Adrenal gland (tissue), 12 donors: ENCODE data around the gene KCNMB1. TPM values are rescaled to one million over a fixed set of nuclear protein-coding genes. Genes with fewer than 3 reads are reported as not detected.

ENCODE experiments used
- DNase-seq, 7 donors: peaks; one replicate each; pipeline ENCODE4 v3.0.0-alpha.2; 2019 to 2020
- H3K27ac ChIP-seq, 5 donors: fragments of 200-600 bp; sonication (generic) in 4 of 5; 1 replicate in 3 of 5; 2 replicates in 2 of 5; pipeline versions ENCODE4 v1.5.1 to v1.8.0; 2016 to 2020; ENCODE audit warnings: mild to moderate bottlenecking in 1 of 5
- H3K27me3 ChIP-seq: fragments of 200-600 bp; 2 replicates; pipeline ENCODE4 v1.8.0; 2021
- H3K36me3 ChIP-seq, 2 donors: fragments of 200-600 bp; replicated peaks in 1 of 2; 1 replicate in 1 of 2; 2 replicates in 1 of 2; pipeline versions ENCODE4 v1.5.1 to v1.8.0; 2018 to 2022
- H3K4me1 ChIP-seq, 2 donors: fragments of 200-600 bp; replicated peaks in 1 of 2; 1 replicate in 1 of 2; 2 replicates in 1 of 2; pipeline versions ENCODE4 v1.5.1 to v1.8.0; 2018 to 2021
- H3K4me3 ChIP-seq, 4 donors: fragments of 200-600 bp; sonication (generic) in 3 of 4; one replicate each; pipeline ENCODE4 v1.5.1; 2016 to 2018
- H3K9me3 ChIP-seq, 3 donors: fragments of 200-600 bp; sonication (generic) in 1 of 3; replicated peaks in 1 of 3; 1 replicate in 2 of 3; 2 replicates in 1 of 3; pipeline versions ENCODE4 v1.5.1 to v1.8.0; 2016 to 2021
- CTCF ChIP-seq, 6 experiments: fragments of 450-650 bp in 4 of 6; fragments of 200-600 bp in 2 of 6; sonication (generic) in 1 of 6; IDR thresholded peaks; 1 replicate in 5 of 6; 2 replicates in 1 of 6; pipeline versions ENCODE4 v1.5.1 to v1.8.0; 2016 to 2021; ENCODE audit warnings: antibody characterized with exemption in 6 of 6, mild to moderate bottlenecking in 2 of 6, moderate library complexity in 1 of 6
- POLR2A ChIP-seq, 2 donors: fragments of 450-650 bp; IDR thresholded peaks; one replicate each; pipeline ENCODE4 v1.6.1; 2017; ENCODE audit warnings: antibody characterized with exemption in 2 of 2, mild to moderate bottlenecking in 2 of 2, moderate library complexity in 1 of 2
- WGBS, 4 donors: extraction: QIAGEN DNeasy Blood & Tissue Kit in 2 of 4; methylation state at CpG; one replicate each; pipeline versions ENCODE4 v1.1.5 to v1.1.7; 2013 to 2017; 5-methylcytosine and 5-hydroxymethylcytosine counted together
- intact Hi-C, 2 donors: fragments of 100-400 bp; cut with DNase I; formaldehyde crosslinking; loops; one replicate each; pipeline versions ENCODE4 v1.14.1 to v1.15.0; 2022 to 2023
- polyA plus RNA-seq, 3 donors: library from polyadenylated mRNA; stranded (reverse); fragments of 200-250 nt in 2 of 3; fragments of 350-450 nt in 1 of 3; fragmentation: Illumina TruSeq in 1 of 3; extraction: RNeasy Lipid Tissue Mini Kit (QIAGEN cat#74804) in 1 of 3; gene quantifications; one replicate each; pipeline ENCODE4 v1.2.3, GENCODE V29; 2013 to 2014
- total RNA-seq, 9 donors: library from RNA; depleted of rRNA in 4 of 9; stranded (reverse); fragments of >200 nt in 4 of 9; fragments of 120-200 nt in 1 of 9; fragmentation: NEBNext Ultra II Directional in 1 of 9; extraction: Animal tissue kit (Norgen Biotek cat#: 25700) in 1 of 9; gene quantifications; one replicate each; pipeline versions ENCODE4 v1.1.0 to v1.2.4, GENCODE V29; 2013 to 2023
- donor health status: healthy with polysubstance abuse.
- donor health status: Bipolar disorder and iron deficiency.
- donor health status: DM: yes; HTN: yes; CAD: no.
- donor health status: DM: no; HTN: no; CAD: no.
- donor health status: DM: no; HTN: no; CAD: no.
- donor health status: DM: yes; HTN: yes; CAD: no.

Gene KCNMB1
- total and polyA plus RNA-seq, 12 donors, result 0.11 to 3.2 (median 0.89) TPM

DNA sequence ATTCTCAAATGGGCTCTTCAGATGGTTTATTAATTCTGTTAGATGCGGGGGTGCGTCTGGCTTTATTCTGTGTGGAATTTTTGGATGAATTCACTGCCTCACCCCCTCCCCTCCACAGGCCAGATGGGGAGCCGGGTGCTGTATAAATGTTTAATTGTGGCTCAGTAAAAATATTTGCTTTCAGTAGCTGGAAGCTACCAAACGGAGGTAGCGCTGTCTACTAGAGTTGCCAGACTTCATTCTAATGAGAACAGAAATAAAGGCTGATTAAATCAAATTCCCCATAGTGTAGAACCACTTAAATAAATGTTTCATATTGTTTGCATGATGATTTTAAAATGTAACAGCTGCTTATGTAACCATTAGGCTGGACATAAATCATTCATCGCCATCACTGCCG is 34.5 kb upstream of the KCNMB1 start:
- TF ChIP-seq POLR2A (IDR thresholded peaks at IDR 0.05) (no peak), CTCF (IDR thresholded peaks at IDR 0.05) (no peak)
- H3K9me3 ChIP-seq, result no peaks in the 10 kb centered on the region
- no peaks in the 10 kb centered on the region for H3K36me3 ChIP-seq
- intact Hi-C loops, result loop anchor here (10.0 kb wide), 2 partner anchors 319 to 371 kb away; partner anchors contain the start of gene FOXI1 (in 1 of the 2)
- no peak overlapping the region for H3K27ac ChIP-seq
- no peak for DNase-seq
- H3K27me3 ChIP-seq, result no peaks in the 10 kb centered on the region
- H3K4me1 ChIP-seq, result no peaks in the 10 kb centered on the region
- H3K4me3 ChIP-seq, result no peak overlapping the region
- WGBS, 4 donors, result 83 to 85% (median 83%) methylated on average over 7 of the region's 7 CpGs

DNA sequence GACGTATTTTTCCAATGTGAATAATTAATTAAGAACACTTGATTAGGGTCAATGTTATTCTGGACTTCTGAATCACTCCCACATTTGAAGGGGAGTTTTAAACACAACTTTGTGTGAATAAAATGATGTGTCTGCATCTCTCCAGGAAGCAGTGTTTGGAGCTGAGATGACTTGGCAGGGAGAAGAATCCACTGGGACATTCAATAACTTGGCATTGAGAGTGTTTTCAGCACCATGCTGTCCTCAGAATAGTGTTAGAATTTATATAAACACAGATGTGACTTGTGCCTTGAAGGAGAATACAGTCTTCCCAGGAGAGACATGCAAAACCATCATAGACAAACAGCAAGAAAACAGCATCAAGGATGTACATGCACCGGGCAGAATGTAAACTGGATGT is 32.7 kb upstream of the KCNMB1 start:
- TF ChIP-seq POLR2A (IDR thresholded peaks at IDR 0.05) (no peak), CTCF (IDR thresholded peaks at IDR 0.05) (no peak)
- WGBS, 4 donors, result 49 to 81% (median 55%) methylated on average over 2 of the region's 2 CpGs
- H3K4me1 ChIP-seq, result no peaks in the 10 kb centered on the region
- H3K27ac ChIP-seq, result no peak overlapping the region
- H3K36me3 ChIP-seq, result no peaks in the 10 kb centered on the region
- no peaks in the 10 kb centered on the region for H3K27me3 ChIP-seq
- intact Hi-C loops, result loop anchor here (2.0 to 10.0 kb wide), 4 partner anchors 153 to 373 kb away; partner anchors contain the start of gene FOXI1 (in 1 of the 2)
- no peak for DNase-seq
- H3K4me3 ChIP-seq, result no peak overlapping the region
- H3K9me3 ChIP-seq, result no peaks in the 10 kb centered on the region

- intact Hi-C loops, result loop anchor here (2.0 to 10.0 kb wide), 4 partner anchors 152 to 374 kb away; partner anchors contain the start of gene FOXI1 (in 1 of the 2)
- peak; percentile 53 to 81 (median 62) for DNase-seq
- Histone ChIP-seq H3K27ac (no peak overlapping the region), H3K4me3 (no peak overlapping the region), H3K27me3 (no peaks in the 10 kb centered on the region), H3K4me1 (no peaks in the 10 kb centered on the region), H3K9me3 (no peaks in the 10 kb centered on the region), H3K36me3 (no peaks in the 10 kb centered on the region)
- 19 to 25% (median 21%) methylated on average over 9 of the region's 9 CpGs for WGBS, 4 donors
- TF ChIP-seq CTCF (IDR thresholded peaks at IDR 0.05), result peak; percentile 55 to 80 (median 70)
- TF ChIP-seq POLR2A (IDR thresholded peaks at IDR 0.05), result no peak
These were observed 31.7 kb upstream of the KCNMB1 start for GRCh38 chr5:170420806-170421412.

DNA sequence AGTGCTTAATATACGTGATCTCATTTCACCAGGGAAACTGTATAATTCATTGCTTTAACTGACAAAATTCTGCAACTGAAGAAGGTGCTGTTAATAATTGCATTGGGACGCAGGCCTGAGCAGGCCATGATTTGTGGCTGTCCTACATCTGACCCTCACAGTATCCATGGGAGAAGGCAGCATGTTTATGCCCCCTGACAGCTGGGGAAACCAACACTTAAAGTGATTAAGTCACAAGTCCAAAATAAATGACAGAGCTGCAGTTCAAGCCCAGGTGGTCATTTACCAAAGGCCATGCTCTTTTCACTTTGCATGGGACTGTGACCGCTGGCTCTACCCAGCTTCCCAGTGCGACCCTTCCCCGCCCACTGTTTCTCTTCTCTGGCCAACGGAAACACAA is 30.5 kb upstream of the KCNMB1 start:
- Histone ChIP-seq H3K4me3 (no peak overlapping the region), H3K9me3 (no peaks in the 10 kb centered on the region), H3K36me3 (no peaks in the 10 kb centered on the region), H3K27me3 (no peaks in the 10 kb centered on the region), H3K4me1 (no peaks in the 10 kb centered on the region), H3K27ac (no peak overlapping the region)
- intact Hi-C loops, result loop anchor here (2.0 to 10.0 kb wide), 5 partner anchors 145 to 375 kb away; partner anchors contain the start of gene FOXI1 (in 2 of the 2)
- DNase-seq, result no peak
- TF ChIP-seq POLR2A (IDR thresholded peaks at IDR 0.05) (no peak), CTCF (IDR thresholded peaks at IDR 0.05) (no peak)
- WGBS, 4 donors, result 66 to 78% (median 68%) methylated on average over 6 of the region's 6 CpGs
